CD4-positive, alpha-beta T cell (primary cell): ENCODE measurements around the gene IFNL2. TPM values are rescaled to one million over a fixed set of nuclear protein-coding genes. Genes with fewer than 3 reads are reported as not detected.

Experiments used
- ATAC-seq: fragments of 200-7000 bp; cut with Tn5 transposase; one replicate; pipeline ENCODE4 v1.10.0; 2022; ENCODE audit warnings: mild to moderate bottlenecking; ENCODE audit not compliant: poor library complexity
- CTCF ChIA-PET: fragments of 350-600 bp; sonication (Branson Sonifier 250); formaldehyde crosslinking; loops from one replicate; lab custom pipeline; 2021; ENCODE audit warnings: antibody characterized with exemption, inconsistent platforms; lab: Charles Lee
- POLR2A ChIA-PET: fragments of 350-600 bp; sonication (Branson Sonifier 250); formaldehyde crosslinking; loops from one replicate; lab custom pipeline; 2021; ENCODE audit warnings: antibody characterized with exemption, inconsistent platforms; lab: Charles Lee
- DNase-seq, 14 experiments: peaks; one replicate each; pipeline ENCODE4 v3.0.0-alpha.2; 2013 to 2020; ENCODE audit warnings: mixed read lengths in 2 of 14
- H3K27ac ChIP-seq, 2 donors: one replicate each; pipeline versions ENCODE4 v1.5.1 to v1.7.0; 2013; ENCODE audit warnings: low read length in 2 of 2, low read depth in 1 of 2, mild to moderate bottlenecking in 1 of 2
- H3K27me3 ChIP-seq, 2 experiments: 1 replicate in 1 of 2; 2 replicates in 1 of 2; pipeline versions ENCODE4 v1.6.1 to v1.7.0; 2013; ENCODE audit warnings: low read length in 2 of 2, control low read depth in 1 of 2, mild to moderate bottlenecking in 1 of 2, moderate library complexity in 1 of 2; ENCODE audit not compliant: insufficient read depth in 2 of 2, control insufficient read depth in 1 of 2
- H3K36me3 ChIP-seq: one replicate; pipeline ENCODE4 v1.6.1; 2013; ENCODE audit warnings: low read length, control low read depth; ENCODE audit not compliant: insufficient read depth
- H3K4me1 ChIP-seq: one replicate; pipeline ENCODE4 v1.6.1; 2013; ENCODE audit warnings: low read length, control low read depth; ENCODE audit not compliant: insufficient read depth
- H3K4me3 ChIP-seq: one replicate; pipeline ENCODE4 v1.5.1; 2013; ENCODE audit warnings: mild to moderate bottlenecking, low read length, moderate library complexity
- H3K9me3 ChIP-seq, 2 experiments: 1 replicate in 1 of 2; 2 replicates in 1 of 2; pipeline versions ENCODE4 v1.6.1 to v1.7.0; 2013; ENCODE audit warnings: low read length in 2 of 2, mild to moderate bottlenecking in 2 of 2, control low read depth in 1 of 2, moderate library complexity in 1 of 2; ENCODE audit not compliant: control insufficient read depth in 1 of 2, insufficient read depth in 1 of 2
- H3K27ac Mint-ChIP-seq: one replicate; pipeline ENCODE4 v1.8.0; 2020; ENCODE audit warnings: mixed read lengths
- H3K27me3 Mint-ChIP-seq: one replicate; pipeline ENCODE4 v1.8.0; 2021; ENCODE audit warnings: mixed read lengths
- H3K36me3 Mint-ChIP-seq: one replicate; pipeline ENCODE4 v1.8.0; 2021; ENCODE audit warnings: low read depth, mixed read lengths
- H3K4me1 Mint-ChIP-seq: one replicate; pipeline ENCODE4 v1.8.0; 2021; ENCODE audit warnings: low read depth, mixed read lengths
- H3K4me3 Mint-ChIP-seq: one replicate; pipeline ENCODE4 v1.8.0; 2020; ENCODE audit warnings: mild to moderate bottlenecking, mixed read lengths
- H3K9me3 Mint-ChIP-seq: one replicate; pipeline ENCODE4 v1.8.0; 2020; ENCODE audit warnings: mixed read lengths
- intact Hi-C, 2 experiments: fragments of 100-400 bp; cut with DNase I in 1 of 2; cut with micrococcal nuclease in 1 of 2; formaldehyde crosslinking; loops; one replicate each; pipeline versions ENCODE4 v1.15.1 to v1.9.0; 2023 to 2025; cut with DNase I, micrococcal nuclease
- total RNA-seq, 174 experiments: library from RNA in 2 of 174; stranded (reverse) in 2 of 174; gene quantifications; one replicate each; pipeline ENCODE4 v1.2.3 and lab custom pipeline; 2021 to 2026
- TF ChIP-seq, protein P1 (sequence below): fragments of 200-600 bp; IDR thresholded peaks from one replicate; pipeline ENCODE4 v1.8.0; 2022; ENCODE audit warnings: antibody characterized with exemption, mild to moderate bottlenecking

The IFNL2 gene
- total RNA-seq, 2 experiments from 2014 or later: not detected

DNA sequence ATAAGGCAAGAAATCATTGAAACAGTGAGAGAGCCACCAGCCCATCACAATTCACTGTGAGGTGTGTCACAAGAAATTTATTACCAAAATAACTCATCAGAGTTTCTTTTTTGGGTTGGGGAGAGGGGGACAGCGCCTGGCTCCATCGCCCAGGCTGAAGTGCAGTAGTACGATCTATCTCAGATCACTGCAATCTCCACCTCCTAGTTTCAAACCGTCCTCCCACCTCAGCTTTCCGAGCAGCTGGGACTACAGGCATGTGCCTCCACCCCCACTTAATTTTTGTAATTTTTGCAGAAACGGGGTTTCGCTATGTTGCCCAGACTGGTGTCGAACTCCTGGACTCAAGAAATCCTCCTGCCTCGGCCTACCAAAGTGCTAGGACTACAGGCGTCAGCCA lies 31.6 kb downstream of the IFNL2 start:
- ATAC-seq (no peak), DNase-seq (no peak)
- H3K27ac ChIP-seq: no peak overlapping the region
- Mint-ChIP-seq H3K4me3 (no peak overlapping the region), H3K27me3 (no peaks in the 10 kb centered on the region), H3K36me3 (no peaks in the 10 kb centered on the region), H3K9me3 (no peaks in the 10 kb centered on the region), H3K27ac (no peak overlapping the region), H3K4me1 (peaks cover 14% of the 10 kb centered on the region)
- POLR2A ChIA-PET: no interaction called here
- H3K36me3 ChIP-seq: no peaks in the 10 kb centered on the region
- no peak overlapping the region for H3K4me3 ChIP-seq
- H3K4me1 ChIP-seq: peaks cover 25% of the 10 kb centered on the region
- intact Hi-C loops: no loop called here
- CTCF ChIA-PET: no interaction called here
- TF ChIP-seq, protein P1, sequence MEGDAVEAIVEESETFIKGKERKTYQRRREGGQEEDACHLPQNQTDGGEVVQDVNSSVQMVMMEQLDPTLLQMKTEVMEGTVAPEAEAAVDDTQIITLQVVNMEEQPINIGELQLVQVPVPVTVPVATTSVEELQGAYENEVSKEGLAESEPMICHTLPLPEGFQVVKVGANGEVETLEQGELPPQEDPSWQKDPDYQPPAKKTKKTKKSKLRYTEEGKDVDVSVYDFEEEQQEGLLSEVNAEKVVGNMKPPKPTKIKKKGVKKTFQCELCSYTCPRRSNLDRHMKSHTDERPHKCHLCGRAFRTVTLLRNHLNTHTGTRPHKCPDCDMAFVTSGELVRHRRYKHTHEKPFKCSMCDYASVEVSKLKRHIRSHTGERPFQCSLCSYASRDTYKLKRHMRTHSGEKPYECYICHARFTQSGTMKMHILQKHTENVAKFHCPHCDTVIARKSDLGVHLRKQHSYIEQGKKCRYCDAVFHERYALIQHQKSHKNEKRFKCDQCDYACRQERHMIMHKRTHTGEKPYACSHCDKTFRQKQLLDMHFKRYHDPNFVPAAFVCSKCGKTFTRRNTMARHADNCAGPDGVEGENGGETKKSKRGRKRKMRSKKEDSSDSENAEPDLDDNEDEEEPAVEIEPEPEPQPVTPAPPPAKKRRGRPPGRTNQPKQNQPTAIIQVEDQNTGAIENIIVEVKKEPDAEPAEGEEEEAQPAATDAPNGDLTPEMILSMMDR: no peak
- no peaks in the 10 kb centered on the region for H3K9me3 ChIP-seq
- H3K27me3 ChIP-seq: no peaks in the 10 kb centered on the region

DNA sequence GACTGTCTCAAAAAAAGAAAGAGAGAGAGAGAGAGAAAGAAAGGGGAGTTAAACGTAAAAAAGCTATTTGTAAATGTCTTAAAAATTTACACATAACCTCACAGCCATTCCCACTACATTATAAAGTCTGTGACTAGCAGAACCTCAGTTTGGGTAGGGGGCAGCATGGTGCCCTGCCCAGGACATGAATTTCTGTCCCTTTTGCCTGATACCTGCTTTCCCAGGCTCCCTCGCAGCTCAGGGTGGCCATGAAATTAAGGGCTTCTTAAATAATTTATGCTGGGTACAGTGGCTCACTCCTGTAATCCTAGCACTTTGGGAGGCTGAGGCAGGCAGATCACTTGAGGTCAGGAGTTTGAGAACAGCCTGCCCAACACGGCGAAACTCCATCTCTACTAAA lies 32.8 kb downstream of the IFNL2 start:
- Histone ChIP-seq H3K27me3 (no peaks in the 10 kb centered on the region), H3K27ac (no peak overlapping the region), H3K36me3 (no peaks in the 10 kb centered on the region), H3K4me3 (no peak overlapping the region), H3K4me1 (peaks cover 25% of the 10 kb centered on the region), H3K9me3 (no peaks in the 10 kb centered on the region)
- H3K4me3 Mint-ChIP-seq: no peak overlapping the region
- TF ChIP-seq, protein P1: no peak
- H3K9me3 Mint-ChIP-seq: no peaks in the 10 kb centered on the region
- H3K4me1 Mint-ChIP-seq: peaks cover 14% of the 10 kb centered on the region
- no peaks in the 10 kb centered on the region for H3K27me3 Mint-ChIP-seq
- no peaks in the 10 kb centered on the region for H3K36me3 Mint-ChIP-seq
- ChIA-PET CTCF (interaction anchor here (1.0 kb wide), 1 partner anchor 9 kb away, joined by 3 read pairs; no protein-coding TSS in a partner anchor), POLR2A (no interaction called here)
- DNase-seq: no peak
- intact Hi-C loops: no loop called here
- no peak overlapping the region for H3K27ac Mint-ChIP-seq
- ATAC-seq: no peak

DNA sequence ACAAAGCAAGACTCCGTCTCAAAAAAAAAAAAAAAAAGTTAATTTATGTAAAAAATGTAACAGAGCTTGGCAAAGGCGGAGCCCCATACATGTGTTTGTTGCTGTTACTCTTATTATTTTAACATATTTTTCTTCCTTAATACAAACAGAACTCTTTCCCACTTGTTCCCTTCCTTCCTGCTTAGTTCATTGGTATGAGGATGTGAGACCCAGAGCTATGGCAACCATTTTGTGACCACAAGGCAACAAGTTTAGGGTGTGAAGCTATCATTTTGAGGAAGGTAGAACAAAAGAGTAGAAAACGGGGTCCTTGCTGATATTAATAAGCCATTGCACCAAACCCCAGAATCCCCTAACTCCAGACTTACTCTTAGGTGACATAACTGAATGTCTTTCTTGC lies 33.4 kb downstream of the IFNL2 start:
- Histone ChIP-seq H3K36me3 (no peaks in the 10 kb centered on the region), H3K27ac (no peak overlapping the region), H3K27me3 (no peaks in the 10 kb centered on the region), H3K9me3 (no peaks in the 10 kb centered on the region), H3K4me3 (no peak overlapping the region), H3K4me1 (peaks cover 25% of the 10 kb centered on the region)
- intact Hi-C loops: no loop called here
- Mint-ChIP-seq H3K27ac (no peak overlapping the region), H3K4me3 (no peak overlapping the region), H3K36me3 (peaks cover 2% of the 10 kb centered on the region), H3K27me3 (no peaks in the 10 kb centered on the region), H3K9me3 (no peaks in the 10 kb centered on the region), H3K4me1 (peaks cover 14% of the 10 kb centered on the region)
- DNase-seq: no peak
- CTCF ChIA-PET: interaction anchor here (1.0 kb wide), 1 partner anchor 10 kb away, joined by 3 read pairs; no protein-coding TSS in a partner anchor
- TF ChIP-seq, protein P1: no peak
- POLR2A ChIA-PET: no interaction called here
- no peak for ATAC-seq
